Measurements from ENCODE around the gene SERBP1.
"Not testable (repeated sequence)": the region's sequence is repeated elsewhere in the genome, so short reads cannot be mapped to it uniquely, and the experiment has no call there.

Gene SERBP1

GRCh38 chr1:67405473-67406245, 24.5 kb downstream of the SERBP1 start:
- DNase-seq, result no peak

- DNase-seq, result no peak
These were observed 26.0 kb downstream of the SERBP1 start for GRCh38 chr1:67404212-67404620.

GRCh38 chr1:67401443-67401842, 28.8 kb downstream of the SERBP1 start:
- DNase-seq, result no peak

- not testable (repeated sequence) for DNase-seq
These were observed 30.0 kb downstream of the SERBP1 start for GRCh38 chr1:67400029-67400786.

GRCh38 chr1:67399199-67399993, 30.8 kb downstream of the SERBP1 start:
- DNase-seq, result no peak

- DNase-seq, result no peak
These were observed 35.7 kb downstream of the SERBP1 start for GRCh38 chr1:67394548-67394947.

- no peak for DNase-seq
These were observed 36.5 kb downstream of the SERBP1 start for GRCh38 chr1:67393737-67394136.

GRCh38 chr1:67393240-67393639, 37.0 kb downstream of the SERBP1 start:
- no peak for DNase-seq

- DNase-seq, result no peak
These were observed 39.9 kb downstream of the SERBP1 start for GRCh38 chr1:67390041-67390887.

GRCh38 chr1:67383999-67384638, 46.1 kb downstream of the SERBP1 start:
- DNase-seq, result no peak

GRCh38 chr1:67382292-67382691, 47.9 kb downstream of the SERBP1 start:
- DNase-seq, result no peak

- DNase-seq, result no peak
These were observed 49.0 kb downstream of the SERBP1 start for GRCh38 chr1:67381154-67381553.

- peak; percentile 38 for DNase-seq
These were observed 52.9 kb downstream of the SERBP1 start for GRCh38 chr1:67377253-67377652.

GRCh38 chr1:67376381-67376780, 53.8 kb downstream of the SERBP1 start:
- no peak for DNase-seq

GRCh38 chr1:67372898-67373297, 57.3 kb downstream of the SERBP1 start:
- no peak for DNase-seq

- DNase-seq, result no peak
These were observed 58.1 kb downstream of the SERBP1 start for GRCh38 chr1:67372136-67372535.

- DNase-seq, result no peak
These were observed 58.5 kb downstream of the SERBP1 start for GRCh38 chr1:67371681-67372080.

GRCh38 chr1:67371043-67371442, 59.2 kb downstream of the SERBP1 start:
- no peak for DNase-seq

GRCh38 chr1:67368046-67368514, 62.1 kb downstream of the SERBP1 start:
- DNase-seq, result no peak

- DNase-seq, result peak; percentile 67
These were observed 62.7 kb downstream of the SERBP1 start for GRCh38 chr1:67367370-67368045.

GRCh38 chr1:67361641-67362040, 68.6 kb downstream of the SERBP1 start:
- no peak for DNase-seq

Measured in hematopoietic multipotent progenitor cell treated with erythropoietin and hydrocortisone succinate and interleukin-3 and kit ligand, for 8 days (in vitro differentiated cells).